Calu3 (cell line): ENCODE measurements around the gene CSF1R. TPM values are rescaled to one million over a fixed set of nuclear protein-coding genes. Genes with fewer than 3 reads are reported as not detected.

Experiments used
- BruUV-seq: library from RNA; stranded (reverse); fragments of 400-500 nt; replicated peaks from 2 replicates; lab custom pipeline; 2021; lab: Mats Ljungman, UMichigan
- CTCF ChIA-PET: fragments of 300-600 bp; sonication (Branson Sonifier 250); formaldehyde crosslinking; loops from one replicate; lab custom pipeline; 2022; ENCODE audit warnings: antibody characterized with exemption; lab: Charles Lee
- DNase-seq: peaks from one replicate; pipeline ENCODE4 v3.0.0; 2022
- H3K27ac Mint-ChIP-seq: one replicate; pipeline ENCODE4 v1.8.0; 2022; ENCODE audit warnings: mixed read lengths; ENCODE audit not compliant: unreplicated experiment
- H3K27me3 Mint-ChIP-seq: one replicate; pipeline ENCODE4 v1.8.0; 2022; ENCODE audit warnings: mixed read lengths; ENCODE audit not compliant: unreplicated experiment
- H3K36me3 Mint-ChIP-seq: one replicate; pipeline ENCODE4 v1.8.0; 2022; ENCODE audit warnings: mild to moderate bottlenecking, moderate library complexity, mixed read lengths; ENCODE audit not compliant: insufficient read depth, unreplicated experiment
- H3K4me1 Mint-ChIP-seq: one replicate; pipeline ENCODE4 v1.8.0; 2022; ENCODE audit warnings: mild to moderate bottlenecking, low read depth, mixed read lengths; ENCODE audit not compliant: unreplicated experiment
- H3K4me3 Mint-ChIP-seq: one replicate; pipeline ENCODE4 v1.8.0; 2022; ENCODE audit warnings: mild to moderate bottlenecking, low read depth, moderate library complexity, mixed read lengths; ENCODE audit not compliant: unreplicated experiment
- H3K9me3 Mint-ChIP-seq: one replicate; pipeline ENCODE4 v1.8.0; 2022; ENCODE audit warnings: low read depth, mixed read lengths; ENCODE audit not compliant: unreplicated experiment
- intact Hi-C: fragments of 100-400 bp; cut with micrococcal nuclease; formaldehyde crosslinking; loops from one replicate; pipeline ENCODE4 v1.10.0; 2022; ENCODE audit not compliant: unreplicated experiment
- total RNA-seq: library from RNA; stranded (reverse); gene quantifications from 2 replicates; pipeline ENCODE4 v1.2.3, GENCODE V29; 2022
- TF ChIP-seq, protein P1 (sequence below): fragments of 200-600 bp; IDR thresholded peaks from one replicate; pipeline ENCODE4 v1.8.0; 2022; ENCODE audit warnings: antibody characterized with exemption; ENCODE audit not compliant: unreplicated experiment

The CSF1R gene
- total RNA-seq, 1 experiment from 2014 or later: not detected

DNA sequence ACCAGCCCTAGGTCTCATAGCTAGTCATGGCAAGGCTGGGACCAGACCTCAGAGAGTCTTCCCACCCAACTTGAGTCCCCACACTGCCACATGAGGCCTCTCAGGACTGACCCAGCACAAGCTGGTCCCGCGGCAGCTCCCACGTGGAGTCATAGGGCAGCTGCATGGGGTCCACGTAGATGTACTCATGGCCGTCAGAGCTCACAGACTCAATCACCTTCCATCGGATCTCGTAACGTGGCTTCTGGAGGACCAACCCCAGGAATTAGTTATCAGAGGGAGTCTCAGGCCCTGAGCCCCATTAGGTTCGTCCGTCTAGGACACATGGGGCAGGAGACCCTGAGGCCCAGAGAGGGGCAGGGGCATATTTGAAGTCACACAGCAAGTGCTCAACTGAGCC lies 39.0 kb upstream of the CSF1R start:
- intact Hi-C loops: no loop called here
- BruUV-seq: no TSS peak

DNA sequence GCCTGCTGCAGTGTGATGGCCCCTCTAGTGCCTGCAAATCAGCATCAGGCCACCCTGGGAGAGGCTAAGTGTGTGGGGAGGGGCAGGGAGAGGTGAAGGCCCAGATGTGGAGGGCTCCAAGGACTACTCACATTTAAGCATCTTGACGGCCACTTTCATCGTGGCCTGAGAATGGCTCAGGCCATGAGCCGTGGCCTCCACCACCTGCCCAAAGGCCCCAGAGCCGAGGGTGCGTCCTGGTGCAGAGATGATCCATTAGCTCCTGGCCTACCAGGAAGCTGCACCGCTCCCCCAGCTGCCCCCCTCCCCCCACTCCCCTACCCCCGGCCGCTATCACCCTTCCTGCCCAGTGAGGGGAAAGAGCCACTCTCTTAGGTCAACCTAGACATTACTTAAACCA lies 38.2 kb upstream of the CSF1R start:
- Mint-ChIP-seq H3K4me1 (peaks cover 10% of the 10 kb centered on the region), H3K27me3 (peaks cover 23% of the 10 kb centered on the region), H3K9me3 (no peaks in the 10 kb centered on the region), H3K27ac (no peak overlapping the region), H3K36me3 (no peaks in the 10 kb centered on the region), H3K4me3 (no peak overlapping the region)
- CTCF ChIA-PET: no interaction called here
- no peak for DNase-seq
- no TSS peak for BruUV-seq
- intact Hi-C loops: no loop called here
- TF ChIP-seq, protein P1, sequence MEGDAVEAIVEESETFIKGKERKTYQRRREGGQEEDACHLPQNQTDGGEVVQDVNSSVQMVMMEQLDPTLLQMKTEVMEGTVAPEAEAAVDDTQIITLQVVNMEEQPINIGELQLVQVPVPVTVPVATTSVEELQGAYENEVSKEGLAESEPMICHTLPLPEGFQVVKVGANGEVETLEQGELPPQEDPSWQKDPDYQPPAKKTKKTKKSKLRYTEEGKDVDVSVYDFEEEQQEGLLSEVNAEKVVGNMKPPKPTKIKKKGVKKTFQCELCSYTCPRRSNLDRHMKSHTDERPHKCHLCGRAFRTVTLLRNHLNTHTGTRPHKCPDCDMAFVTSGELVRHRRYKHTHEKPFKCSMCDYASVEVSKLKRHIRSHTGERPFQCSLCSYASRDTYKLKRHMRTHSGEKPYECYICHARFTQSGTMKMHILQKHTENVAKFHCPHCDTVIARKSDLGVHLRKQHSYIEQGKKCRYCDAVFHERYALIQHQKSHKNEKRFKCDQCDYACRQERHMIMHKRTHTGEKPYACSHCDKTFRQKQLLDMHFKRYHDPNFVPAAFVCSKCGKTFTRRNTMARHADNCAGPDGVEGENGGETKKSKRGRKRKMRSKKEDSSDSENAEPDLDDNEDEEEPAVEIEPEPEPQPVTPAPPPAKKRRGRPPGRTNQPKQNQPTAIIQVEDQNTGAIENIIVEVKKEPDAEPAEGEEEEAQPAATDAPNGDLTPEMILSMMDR: no peak

More for the DNA sequence above, 39.0 kb upstream of the CSF1R start:
- H3K27ac Mint-ChIP-seq: no peak overlapping the region
- DNase-seq: no peak
- H3K9me3 Mint-ChIP-seq: no peaks in the 10 kb centered on the region
- no peak overlapping the region for H3K4me3 Mint-ChIP-seq
- peaks cover 15% of the 10 kb centered on the region for H3K27me3 Mint-ChIP-seq
- CTCF ChIA-PET: no interaction called here
- H3K4me1 Mint-ChIP-seq: peaks cover 17% of the 10 kb centered on the region
- TF ChIP-seq, protein P1: no peak
- no peaks in the 10 kb centered on the region for H3K36me3 Mint-ChIP-seq

DNA sequence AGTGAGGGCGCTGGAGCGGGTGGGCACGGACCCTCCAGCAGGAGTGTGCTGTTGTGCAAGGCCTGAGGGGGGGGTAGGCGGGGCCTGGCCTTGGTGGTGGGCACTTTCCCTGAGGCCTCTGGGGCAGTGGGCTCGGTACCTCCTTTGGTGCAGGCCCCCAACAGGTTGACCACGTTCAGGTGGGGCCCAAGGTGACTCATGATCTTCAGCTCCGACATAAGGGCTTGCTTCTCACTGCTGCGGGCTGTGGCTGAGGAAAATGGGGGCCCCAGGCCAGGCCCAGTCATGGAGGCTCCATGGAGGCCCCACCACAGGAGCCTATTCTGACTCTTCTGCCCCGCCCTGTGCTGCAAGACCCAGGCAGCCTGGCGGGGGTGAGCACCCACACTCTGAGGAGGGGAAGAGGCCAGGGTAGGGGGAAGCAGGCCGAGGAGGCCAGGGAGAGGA lies 37.8 kb upstream of the CSF1R start:
- CTCF ChIA-PET: interaction anchor here (0.6 kb wide), 1 partner anchor 392 kb away, joined by 3 read pairs; no protein-coding TSS in a partner anchor
- TF ChIP-seq, protein P1: no peak
- Mint-ChIP-seq H3K4me1 (peaks cover 9% of the 10 kb centered on the region), H3K27me3 (peaks cover 27% of the 10 kb centered on the region), H3K9me3 (no peaks in the 10 kb centered on the region), H3K27ac (no peak overlapping the region), H3K36me3 (no peaks in the 10 kb centered on the region), H3K4me3 (no peak overlapping the region)
- intact Hi-C loops: no loop called here
- no TSS peak for BruUV-seq
- DNase-seq: no peak

DNA sequence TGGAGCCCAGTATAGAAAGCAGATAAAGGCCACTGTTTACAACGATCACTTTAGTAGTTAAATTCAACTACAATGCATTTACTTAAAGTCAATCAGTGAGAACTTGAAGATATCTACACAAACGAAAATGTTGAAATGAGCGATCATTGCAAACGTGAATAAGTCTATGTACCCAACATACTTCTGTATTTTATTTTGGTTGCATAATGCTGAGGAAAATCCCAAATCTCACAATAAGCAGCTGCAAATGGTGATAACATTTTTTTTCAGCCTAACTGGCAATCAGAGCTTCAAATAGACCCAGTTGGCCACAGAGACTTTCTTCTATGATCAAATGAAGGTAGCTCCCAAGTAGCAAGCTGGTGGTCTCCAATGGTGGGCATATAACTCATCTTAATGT lies 37.2 kb upstream of the CSF1R start:
- CTCF ChIA-PET: interaction anchor here (0.6 kb wide), 1 partner anchor 392 kb away, joined by 3 read pairs; no protein-coding TSS in a partner anchor
- no TSS peak for BruUV-seq
- Mint-ChIP-seq H3K36me3 (no peaks in the 10 kb centered on the region), H3K27ac (no peak overlapping the region), H3K4me3 (no peak overlapping the region), H3K27me3 (peaks cover 32% of the 10 kb centered on the region), H3K9me3 (no peaks in the 10 kb centered on the region), H3K4me1 (peaks cover 9% of the 10 kb centered on the region)
- TF ChIP-seq, protein P1: no peak
- intact Hi-C loops: no loop called here
- no peak for DNase-seq
